Activated T-cell treated with anti-CD3 and anti-CD28 coated beads, Interleukin-2, amount 50 U/mL, for 72 hours (primary cell): ENCODE data around the gene TMPRSS11E. TPM values are rescaled to one million over a fixed set of nuclear protein-coding genes. Genes with fewer than 3 reads are reported as not detected.

ENCODE experiments used
- ATAC-seq, 2 donors: fragments of 150-1000 bp; cut with Tn5 transposase; replicated peaks in 1 of 2; 2 replicates each; pipeline ENCODE4 v1.10.0; 2021; ENCODE audit warnings: moderate library complexity in 2 of 2, mild to moderate bottlenecking in 1 of 2
- DNase-seq, 2 donors: peaks; one replicate each; pipeline ENCODE4 v3.0.0; 2021 to 2022; ENCODE audit warnings: mixed read lengths in 1 of 2
- H3K27ac Mint-ChIP-seq: one replicate; pipeline ENCODE4 v1.8.0; 2022; ENCODE audit warnings: mild to moderate bottlenecking, moderate library complexity, mixed read lengths
- H3K27me3 Mint-ChIP-seq: one replicate; pipeline ENCODE4 v1.8.0; 2022; ENCODE audit warnings: low read depth, mixed read lengths
- H3K36me3 Mint-ChIP-seq, 2 donors: one replicate each; pipeline ENCODE4 v1.8.0; 2022; ENCODE audit warnings: mixed read lengths in 2 of 2, mild to moderate bottlenecking in 1 of 2; ENCODE audit not compliant: insufficient read depth in 2 of 2
- H3K4me1 Mint-ChIP-seq: one replicate; pipeline ENCODE4 v1.8.0; 2022; ENCODE audit warnings: low read depth, mixed read lengths
- H3K4me3 Mint-ChIP-seq, 2 donors: one replicate each; pipeline ENCODE4 v1.8.0; 2022; ENCODE audit warnings: mild to moderate bottlenecking in 2 of 2, mixed read lengths in 2 of 2, moderate library complexity in 2 of 2
- H3K9me3 Mint-ChIP-seq, 2 donors: one replicate each; pipeline ENCODE4 v1.8.0; 2022; ENCODE audit warnings: mixed read lengths in 2 of 2
- total RNA-seq, 2 donors: library from RNA; stranded (reverse); gene quantifications; one replicate each; pipeline ENCODE4 v1.2.3, GENCODE V29; 2022

The TMPRSS11E gene
- total RNA-seq, 2 donors from 2014 or later, result not detected

DNA sequence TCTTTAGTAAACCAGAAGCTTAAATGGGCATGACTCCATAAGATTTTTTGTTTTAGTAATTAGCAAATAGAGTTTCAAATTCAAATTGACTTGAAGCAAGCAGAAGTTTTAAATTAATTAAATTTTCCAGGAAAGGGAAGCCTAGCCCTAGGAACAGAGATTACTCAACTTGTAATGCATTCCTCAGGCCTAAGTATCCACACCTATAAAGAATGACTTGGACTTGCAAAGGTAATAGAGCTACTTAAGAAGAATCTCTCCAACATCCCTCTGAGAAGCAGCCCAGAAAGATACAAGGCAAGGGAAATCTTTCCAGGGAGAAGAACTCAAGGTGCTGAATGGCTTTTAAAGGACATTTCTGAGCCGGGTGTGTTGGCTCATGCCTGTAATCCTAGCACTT is 16.9 kb upstream of the TMPRSS11E start:
- DNase-seq, result no peak
- no peaks in the 10 kb centered on the region for H3K27me3 Mint-ChIP-seq
- no peaks in the 10 kb centered on the region for H3K4me1 Mint-ChIP-seq

DNA sequence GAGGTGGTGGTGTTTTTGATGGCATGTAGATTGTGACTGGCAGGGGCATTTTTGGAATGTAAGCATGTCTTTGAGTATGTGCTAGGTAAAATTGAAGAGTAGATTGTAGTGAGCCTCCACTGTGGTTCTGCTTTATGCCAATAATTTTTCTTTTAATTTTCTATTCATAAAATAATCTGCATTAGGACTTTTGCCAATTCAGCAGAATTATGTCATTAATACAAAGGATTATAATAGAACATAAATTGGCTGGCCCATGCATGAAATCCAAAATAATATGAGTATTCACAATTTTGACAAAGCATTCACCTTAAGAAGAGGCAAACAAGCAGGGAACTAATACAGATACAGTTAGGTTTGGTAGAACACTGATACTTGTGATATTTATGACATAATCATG is 14.9 kb upstream of the TMPRSS11E start:
- ATAC-seq, result no peak
- H3K4me3 Mint-ChIP-seq, result no peak overlapping the region
- H3K4me1 Mint-ChIP-seq, result peaks cover 11% of the 10 kb centered on the region
- no peaks in the 10 kb centered on the region for H3K9me3 Mint-ChIP-seq
- H3K27ac Mint-ChIP-seq, result no peak overlapping the region
- H3K36me3 Mint-ChIP-seq, result no peaks in the 10 kb centered on the region
- no peak for DNase-seq
- no peaks in the 10 kb centered on the region for H3K27me3 Mint-ChIP-seq

More for the DNA sequence above, 16.9 kb upstream of the TMPRSS11E start:
- Mint-ChIP-seq H3K36me3 (no peaks in the 10 kb centered on the region), H3K4me3 (no peak overlapping the region), H3K27ac (no peak overlapping the region), H3K9me3 (no peaks in the 10 kb centered on the region)
- ATAC-seq, result no peak

DNA sequence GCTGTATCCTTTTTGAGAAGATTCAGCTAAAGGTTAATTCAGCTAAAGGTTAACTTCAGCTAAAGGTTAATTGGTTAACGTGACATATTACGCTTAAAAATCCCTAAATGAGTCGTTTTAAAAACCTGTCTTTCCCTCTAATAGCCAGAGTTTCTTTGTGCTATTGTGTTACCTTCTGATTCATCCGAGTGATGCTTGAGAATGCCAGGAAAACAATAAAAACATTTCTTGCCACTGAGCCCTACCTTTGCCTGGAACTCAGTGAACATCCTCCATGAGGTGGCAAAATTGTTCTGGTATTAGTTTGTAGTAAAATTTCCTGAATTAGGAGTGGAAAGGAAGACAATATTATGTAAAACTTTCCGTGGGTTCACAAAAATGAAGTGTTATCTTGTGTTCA is 13.7 kb upstream of the TMPRSS11E start:
- H3K36me3 Mint-ChIP-seq, result peaks cover 0 to 3% of the 10 kb centered on the region in 2 donors
- peaks cover 11% of the 10 kb centered on the region for H3K4me1 Mint-ChIP-seq
- H3K27me3 Mint-ChIP-seq, result no peaks in the 10 kb centered on the region
- H3K4me3 Mint-ChIP-seq, result no peak overlapping the region
- H3K27ac Mint-ChIP-seq, result no peak overlapping the region
- no peaks in the 10 kb centered on the region for H3K9me3 Mint-ChIP-seq
- DNase-seq (no peak), ATAC-seq (no peak)

DNA sequence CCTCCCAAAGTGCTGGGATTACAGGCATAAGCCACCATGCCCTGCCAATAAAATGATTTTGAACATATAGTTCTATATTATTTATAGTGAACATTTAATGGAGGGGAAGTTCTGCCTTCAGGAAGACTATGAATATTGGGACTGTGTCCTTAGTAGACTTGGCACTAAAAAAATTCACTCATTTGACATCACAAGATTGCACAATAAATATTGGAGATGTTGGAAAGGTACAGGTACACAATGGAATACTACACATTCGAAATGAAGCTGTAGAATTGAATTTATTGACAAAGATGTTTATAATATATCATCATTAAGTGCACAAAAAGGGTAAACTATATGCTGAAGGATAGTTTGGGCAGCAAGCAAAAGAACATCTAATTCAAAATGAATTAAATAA is 13.0 kb upstream of the TMPRSS11E start:
- H3K9me3 Mint-ChIP-seq, result no peaks in the 10 kb centered on the region
- ATAC-seq, result no peak
- H3K36me3 Mint-ChIP-seq, result peaks cover 0 to 3% of the 10 kb centered on the region in 2 donors
- DNase-seq, result no peak
- H3K27me3 Mint-ChIP-seq, result no peaks in the 10 kb centered on the region
- no peak overlapping the region for H3K4me3 Mint-ChIP-seq
- H3K27ac Mint-ChIP-seq, result no peak overlapping the region
- H3K4me1 Mint-ChIP-seq, result peaks cover 11% of the 10 kb centered on the region

DNA sequence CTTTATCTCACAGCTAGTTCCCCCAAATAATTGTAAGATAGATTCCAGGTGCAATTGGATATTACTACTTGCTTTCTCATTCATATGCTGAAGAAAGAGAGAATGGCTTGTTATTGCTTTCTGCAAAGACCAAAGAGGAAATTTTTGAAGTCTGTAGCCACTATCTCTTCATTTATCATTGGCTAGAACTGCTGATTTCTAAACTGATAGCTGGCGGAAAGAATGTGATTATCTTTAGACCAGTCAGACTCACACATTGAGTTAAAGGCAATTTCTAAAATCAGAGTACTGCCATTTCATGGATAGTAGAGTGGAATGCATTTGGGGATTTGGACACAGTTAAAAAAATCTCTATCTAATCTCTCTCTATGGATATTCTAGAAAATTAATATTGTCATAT is 12.4 kb upstream of the TMPRSS11E start:
- Mint-ChIP-seq H3K27ac (no peak overlapping the region), H3K9me3 (no peaks in the 10 kb centered on the region), H3K27me3 (no peaks in the 10 kb centered on the region), H3K4me3 (no peak overlapping the region), H3K4me1 (peaks cover 13% of the 10 kb centered on the region), H3K36me3 (peaks cover 0 to 3% of the 10 kb centered on the region in 2 donors)
- DNase-seq (no peak), ATAC-seq (no peak)

DNA sequence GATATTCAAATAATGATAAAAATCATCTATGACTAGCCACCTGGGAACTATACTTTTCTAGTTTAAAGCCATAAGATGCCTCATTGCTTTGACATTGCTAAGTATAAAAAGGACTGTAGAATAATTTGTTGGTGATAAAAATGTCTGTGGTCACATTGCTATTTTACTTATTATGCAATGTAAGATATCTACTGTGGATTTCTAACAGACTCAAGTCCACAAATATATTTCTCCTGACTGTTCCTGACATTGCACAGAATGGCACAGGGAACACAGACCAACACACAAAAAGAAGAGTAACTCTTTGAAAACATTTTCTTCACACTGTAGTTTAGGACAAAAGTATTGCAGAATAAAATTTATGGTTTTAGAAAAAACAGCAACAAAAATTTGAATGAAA is 2.2 kb upstream of the TMPRSS11E start:
- H3K36me3 Mint-ChIP-seq, result no peaks in the 10 kb centered on the region
- no peaks in the 10 kb centered on the region for H3K27me3 Mint-ChIP-seq
- no peaks in the 10 kb centered on the region for H3K9me3 Mint-ChIP-seq
- H3K4me1 Mint-ChIP-seq, result peaks cover 14% of the 10 kb centered on the region
- ATAC-seq, result no peak
- no peak overlapping the region for H3K27ac Mint-ChIP-seq
- H3K4me3 Mint-ChIP-seq, result no peak overlapping the region
- DNase-seq, result no peak

DNA sequence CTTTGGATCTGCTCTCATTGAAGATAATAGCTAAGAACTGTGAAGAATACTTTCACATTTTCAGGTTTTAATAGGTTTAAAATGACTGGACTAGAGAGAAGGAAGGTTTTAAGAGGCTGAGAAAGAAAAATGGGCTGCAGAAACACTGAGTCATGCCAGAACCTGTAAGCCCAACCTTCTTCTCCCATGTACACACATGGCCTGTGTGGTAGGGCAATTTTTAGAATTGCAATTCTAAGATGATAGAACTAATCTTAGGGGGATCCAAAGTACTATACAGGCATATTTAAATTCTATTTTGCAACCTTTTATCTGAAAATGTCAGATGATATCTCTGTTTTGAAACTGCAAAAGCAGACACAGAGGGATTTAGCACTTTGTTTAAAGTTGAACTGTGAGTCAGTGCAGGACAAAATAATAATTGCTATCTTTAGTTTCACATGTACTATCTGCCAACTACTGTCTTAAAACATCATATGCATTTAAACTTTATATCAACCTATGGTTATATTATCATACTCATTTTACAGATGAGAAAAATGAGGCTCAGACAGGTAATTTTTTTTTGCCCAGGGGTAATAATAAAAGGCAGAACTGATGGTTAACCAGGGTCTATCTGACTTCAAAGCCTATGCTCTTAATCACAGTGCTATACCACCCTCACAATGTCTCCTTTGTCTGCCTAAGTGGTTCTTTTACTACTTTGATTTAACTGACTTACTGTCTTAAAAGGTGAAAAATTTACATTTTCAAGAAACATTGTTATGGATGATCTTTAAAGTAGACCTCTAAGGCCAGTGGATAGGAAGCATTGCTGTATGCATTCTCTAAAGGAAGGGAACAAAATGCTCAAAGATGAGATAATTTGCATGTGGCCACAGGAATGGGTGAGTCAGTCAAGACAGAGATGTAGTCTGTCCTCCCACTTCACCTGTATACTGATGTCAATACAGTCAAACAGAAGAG is 4.3 kb downstream of the TMPRSS11E start:
- no peaks in the 10 kb centered on the region for H3K36me3 Mint-ChIP-seq

DNA sequence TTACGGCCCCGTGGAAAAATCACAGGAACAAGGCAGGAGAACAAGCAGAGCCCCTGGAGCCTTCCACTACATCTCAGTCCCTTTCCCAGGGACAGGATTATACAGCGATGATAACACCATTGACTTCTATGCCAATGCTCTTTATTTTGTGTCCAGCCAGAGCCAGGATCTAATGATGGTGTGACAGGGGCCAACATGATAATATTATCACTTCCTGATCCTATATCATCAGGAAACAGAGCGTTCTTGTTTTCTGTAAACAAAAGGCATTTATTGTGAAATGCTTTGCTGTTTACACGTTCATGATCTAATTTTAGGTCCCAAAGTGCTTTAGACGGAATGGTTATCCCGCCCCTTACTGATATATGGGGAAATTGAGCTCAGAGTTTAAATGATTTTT is 12.8 kb downstream of the TMPRSS11E start:
- Mint-ChIP-seq H3K27ac (no peak overlapping the region), H3K4me3 (no peak overlapping the region)

More for the DNA sequence above, 4.3 kb downstream of the TMPRSS11E start:
- ATAC-seq (peak; percentile 89 to 91), DNase-seq (no peak)
- Mint-ChIP-seq H3K9me3 (no peaks in the 10 kb centered on the region), H3K27me3 (no peaks in the 10 kb centered on the region), H3K4me3 (no peak overlapping the region), H3K4me1 (peaks cover 21% of the 10 kb centered on the region), H3K27ac (no peak overlapping the region)

DNA sequence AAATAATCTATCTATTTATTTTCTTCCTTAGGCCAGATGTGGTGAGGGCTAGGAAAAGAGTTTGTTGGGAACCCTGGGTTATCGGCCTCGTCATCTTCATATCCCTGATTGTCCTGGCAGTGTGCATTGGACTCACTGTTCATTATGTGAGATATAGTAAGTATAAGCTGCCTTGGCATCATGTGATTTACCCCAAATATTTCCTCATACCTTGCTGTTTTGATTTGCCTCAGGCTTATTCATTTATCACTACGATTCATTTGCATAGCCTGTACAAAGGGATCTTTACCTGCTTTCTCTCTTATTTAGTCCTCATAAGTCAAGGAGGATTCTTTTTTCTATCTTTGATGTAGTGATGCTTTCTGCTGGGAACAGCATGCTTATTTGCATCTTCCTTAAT is 14.5 kb downstream of the TMPRSS11E start:
- Mint-ChIP-seq H3K9me3 (no peaks in the 10 kb centered on the region), H3K27ac (no peak overlapping the region)

More for the DNA sequence above, 12.8 kb downstream of the TMPRSS11E start:
- Mint-ChIP-seq H3K9me3 (no peaks in the 10 kb centered on the region), H3K27me3 (no peaks in the 10 kb centered on the region), H3K36me3 (no peaks in the 10 kb centered on the region), H3K4me1 (no peaks in the 10 kb centered on the region)
- ATAC-seq, result no peak
- DNase-seq, result no peak

DNA sequence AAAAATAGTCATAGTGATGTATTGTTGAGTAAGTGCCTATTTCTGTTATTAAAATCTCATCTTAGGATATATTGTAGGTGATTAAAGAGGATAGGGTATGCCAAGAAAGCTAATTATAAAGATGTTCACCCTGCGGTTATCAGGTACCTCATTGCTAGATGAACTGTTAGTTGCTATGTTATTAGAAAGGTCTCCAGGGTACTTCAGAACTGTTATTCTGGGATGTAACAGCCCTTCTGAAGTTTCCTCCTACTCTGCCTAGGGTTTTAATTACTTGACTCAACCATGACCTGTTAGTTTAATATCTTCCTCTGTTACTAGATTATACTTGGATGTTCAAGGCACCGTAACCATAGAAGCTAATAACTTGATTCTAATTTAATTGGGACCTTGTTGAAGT is 15.4 kb downstream of the TMPRSS11E start:
- no peaks in the 10 kb centered on the region for H3K36me3 Mint-ChIP-seq
- H3K9me3 Mint-ChIP-seq, result no peaks in the 10 kb centered on the region
- ATAC-seq, result no peak
- no peak overlapping the region for H3K27ac Mint-ChIP-seq
- DNase-seq, result no peak
- H3K4me3 Mint-ChIP-seq, result no peak overlapping the region
- H3K27me3 Mint-ChIP-seq, result no peaks in the 10 kb centered on the region
- no peaks in the 10 kb centered on the region for H3K4me1 Mint-ChIP-seq

More for the DNA sequence above, 14.5 kb downstream of the TMPRSS11E start:
- ATAC-seq (no peak), DNase-seq (no peak)
- Mint-ChIP-seq H3K4me3 (no peak overlapping the region), H3K4me1 (no peaks in the 10 kb centered on the region), H3K27me3 (no peaks in the 10 kb centered on the region), H3K36me3 (no peaks in the 10 kb centered on the region)

DNA sequence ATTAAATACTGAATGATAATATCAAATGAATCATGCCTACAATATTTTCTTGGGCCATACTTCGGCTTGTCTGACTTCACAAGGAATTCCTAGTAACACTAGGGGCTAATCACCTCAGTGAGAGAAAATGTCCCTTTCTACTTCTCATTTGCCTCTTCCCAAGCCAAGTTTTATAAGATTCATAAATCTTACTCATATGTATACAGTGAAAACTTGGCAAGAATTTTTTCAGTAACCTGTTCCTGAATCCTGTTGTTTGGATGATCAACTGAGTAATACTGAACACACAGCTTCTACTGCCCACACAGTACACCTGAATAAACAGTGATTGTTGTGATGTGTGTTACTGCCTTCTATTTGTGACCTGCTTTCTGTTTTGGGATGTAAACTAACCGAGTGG is 16.5 kb downstream of the TMPRSS11E start:
- Mint-ChIP-seq H3K9me3 (no peaks in the 10 kb centered on the region), H3K27me3 (no peaks in the 10 kb centered on the region), H3K4me1 (no peaks in the 10 kb centered on the region), H3K36me3 (no peaks in the 10 kb centered on the region), H3K27ac (no peak overlapping the region), H3K4me3 (no peak overlapping the region)
- ATAC-seq (no peak), DNase-seq (no peak)

DNA sequence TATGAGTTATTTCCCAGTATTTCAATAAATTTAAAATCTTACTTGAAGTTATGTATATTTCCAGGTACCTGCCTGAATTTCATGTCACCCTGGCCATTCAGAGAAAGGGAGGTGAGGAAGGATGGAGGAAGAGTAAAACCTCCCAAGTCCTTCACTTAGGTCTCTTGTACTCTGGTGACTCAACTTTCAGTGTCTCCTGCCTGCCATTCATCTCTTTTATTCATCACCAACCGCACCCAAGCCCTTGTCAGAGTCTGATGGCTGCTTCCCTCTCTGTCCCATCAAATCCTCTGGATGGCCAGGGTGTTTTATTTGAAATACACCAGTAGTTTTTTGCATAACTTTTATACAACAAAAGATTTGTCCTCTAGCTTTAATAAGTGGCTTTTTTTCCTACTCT is 17.8 kb downstream of the TMPRSS11E start:
- Mint-ChIP-seq H3K4me1 (no peaks in the 10 kb centered on the region), H3K9me3 (no peaks in the 10 kb centered on the region), H3K4me3 (no peak overlapping the region), H3K27ac (peak overlapping the region; percentile 57), H3K27me3 (no peaks in the 10 kb centered on the region), H3K36me3 (no peaks in the 10 kb centered on the region)
- no peak for DNase-seq
- ATAC-seq, result no peak

DNA sequence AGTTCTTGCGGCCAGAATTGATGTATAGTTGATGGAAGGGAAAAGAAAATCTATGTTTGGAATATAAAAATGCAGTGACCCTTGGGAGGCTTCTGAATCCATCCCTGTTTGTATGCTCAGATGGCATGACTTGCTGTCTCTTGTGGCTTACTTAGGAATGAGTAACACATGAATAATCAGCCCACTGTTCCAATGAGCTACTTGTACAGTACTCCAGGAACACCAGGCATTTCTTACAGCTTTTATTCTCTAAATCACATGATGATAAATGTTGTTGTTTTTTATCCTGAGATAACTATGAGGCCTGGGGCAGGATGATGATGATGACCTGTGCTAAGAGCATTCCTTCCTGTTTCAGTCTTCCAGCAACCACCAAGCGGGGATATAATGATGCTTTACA is 18.9 kb downstream of the TMPRSS11E start:
- DNase-seq (no peak), ATAC-seq (no peak)
- H3K4me1 Mint-ChIP-seq, result no peaks in the 10 kb centered on the region
- no peaks in the 10 kb centered on the region for H3K9me3 Mint-ChIP-seq
- H3K27me3 Mint-ChIP-seq, result no peaks in the 10 kb centered on the region
- no peaks in the 10 kb centered on the region for H3K36me3 Mint-ChIP-seq
- no peak overlapping the region for H3K27ac Mint-ChIP-seq
- H3K4me3 Mint-ChIP-seq, result no peak overlapping the region

DNA sequence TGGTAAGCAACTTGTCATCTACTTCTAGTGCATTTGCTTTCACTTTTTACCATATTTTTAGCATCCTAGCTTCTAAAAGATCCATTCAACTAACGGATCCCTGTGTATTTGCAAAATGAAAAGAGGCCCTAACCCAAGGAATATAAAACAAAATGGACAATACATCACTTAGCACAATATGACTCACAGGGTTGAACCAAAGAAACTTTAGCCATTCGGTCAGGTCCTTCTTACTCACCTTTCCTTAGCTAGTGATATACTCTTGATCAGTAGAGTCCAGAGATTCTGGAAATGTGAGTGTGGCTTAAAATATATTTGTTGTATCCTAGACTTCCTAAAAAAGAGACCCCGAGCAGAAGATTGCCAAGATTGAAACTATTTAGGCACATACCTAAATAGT is 19.5 kb downstream of the TMPRSS11E start:
- DNase-seq (no peak), ATAC-seq (no peak)
- Mint-ChIP-seq H3K4me1 (no peaks in the 10 kb centered on the region), H3K27ac (no peak overlapping the region), H3K9me3 (no peaks in the 10 kb centered on the region), H3K36me3 (no peaks in the 10 kb centered on the region), H3K4me3 (no peak overlapping the region), H3K27me3 (no peaks in the 10 kb centered on the region)
